H1 (cell line): ENCODE measurements around the gene DNAJB6. TPM values are rescaled to one million over a fixed set of nuclear protein-coding genes. Genes with fewer than 3 reads are reported as not detected.

Source experiments
- CTCF ChIA-PET: fragments of 300-600 bp; sonication (Branson Sonifier 250); formaldehyde crosslinking; loops from one replicate; lab custom pipeline; 2021; ENCODE audit not compliant: partially characterized antibody; lab: Charles Lee
- POLR2A ChIA-PET: fragments of 300-600 bp; sonication (Branson Sonifier 250); formaldehyde crosslinking; loops from one replicate; lab custom pipeline; 2021; ENCODE audit warnings: inconsistent platforms; ENCODE audit not compliant: partially characterized antibody; lab: Charles Lee
- DNase-seq, 2 experiments: peaks; one replicate each; pipeline versions ENCODE4 v3.0.0 to v3.0.0-alpha.2; 2010 to 2022; ENCODE audit warnings: low spot score in 2 of 2, low read depth in 1 of 2, mixed read lengths in 1 of 2
- FAIRE-seq: peaks from 2 replicates; lab custom pipeline; 2011; peaks lifted over from hg19 to GRCh38; lab: Jason Lieb, UNC
- H2AFZ ChIP-seq: 2 replicates; pipeline ENCODE4 v1.8.1; 2012; ENCODE audit warnings: low read length, inconsistent platforms
- H2AK5ac ChIP-seq: 2 replicates; pipeline ENCODE4 v1.6.1; 2013; ENCODE audit warnings: low read depth, low read length
- H2BK120ac ChIP-seq: replicated peaks from 2 replicates; pipeline ENCODE3; 2013; ENCODE audit warnings: low read depth, low read length, inconsistent platforms
- H2BK12ac ChIP-seq: 2 replicates; pipeline ENCODE4 v1.6.1; 2013; ENCODE audit warnings: low read depth, low read length
- H2BK15ac ChIP-seq: 2 replicates; pipeline ENCODE4 v1.6.1; 2013; ENCODE audit warnings: low read length
- H2BK20ac ChIP-seq: 2 replicates; pipeline ENCODE4 v1.6.1; 2013; ENCODE audit warnings: low read length
- H2BK5ac ChIP-seq: 2 replicates; pipeline ENCODE4 v1.6.1; 2013; ENCODE audit warnings: low read depth, low read length
- H3K14ac ChIP-seq: 2 replicates; pipeline ENCODE4 v1.6.1; 2013; ENCODE audit warnings: inconsistent platforms; ENCODE audit not compliant: insufficient read length
- H3K18ac ChIP-seq: 2 replicates; pipeline ENCODE4 v1.6.1; 2013; ENCODE audit warnings: low read length; ENCODE audit errors: extremely low read depth
- H3K23ac ChIP-seq: 2 replicates; pipeline ENCODE4 v1.6.1; 2013; ENCODE audit warnings: inconsistent platforms; ENCODE audit not compliant: insufficient read length
- H3K23me2 ChIP-seq: 2 replicates; pipeline ENCODE4 v1.6.1; 2013; ENCODE audit warnings: low read depth, low read length
- H3K27ac ChIP-seq: 2 replicates; pipeline ENCODE4 v1.6.1; 2011; ENCODE audit warnings: low read depth, low read length, inconsistent platforms
- H3K27me3 ChIP-seq, 4 experiments: replicated peaks in 1 of 4; 1 replicate in 1 of 4; 2 replicates in 3 of 4; pipeline versions ENCODE4 v1.6.1 to v1.8.1; 2011 to 2013; ENCODE audit warnings: low read length in 3 of 4, mild to moderate bottlenecking in 3 of 4, inconsistent platforms in 2 of 4, mixed read lengths in 2 of 4, moderate library complexity in 1 of 4; ENCODE audit not compliant: control insufficient read depth in 3 of 4, insufficient read depth in 3 of 4; ENCODE audit errors: extremely low read depth in 1 of 4
- H3K36me3 ChIP-seq, 4 experiments: 2 replicates each; pipeline versions ENCODE4 v1.6.1 to v1.8.1; 2011 to 2013; ENCODE audit warnings: mild to moderate bottlenecking in 4 of 4, low read length in 3 of 4, moderate library complexity in 2 of 4, control low read depth in 1 of 4, inconsistent platforms in 1 of 4; ENCODE audit not compliant: insufficient read depth in 4 of 4, control insufficient read depth in 2 of 4
- H3K4ac ChIP-seq: replicated peaks from 2 replicates; pipeline ENCODE3; 2013; ENCODE audit warnings: low read length, low read depth, mixed read lengths, inconsistent platforms; ENCODE audit not compliant: insufficient read length
- H3K4me1 ChIP-seq, 4 experiments: replicated peaks in 1 of 4; 1 replicate in 1 of 4; 2 replicates in 3 of 4; pipeline versions ENCODE4 v1.6.1 to v1.8.1; 2011 to 2013; ENCODE audit warnings: low read length in 3 of 4, inconsistent platforms in 2 of 4, mixed read lengths in 1 of 4; ENCODE audit not compliant: insufficient read depth in 4 of 4, control insufficient read depth in 3 of 4
- H3K4me2 ChIP-seq, 2 experiments: 2 replicates each; pipeline versions ENCODE4 v1.6.1 to v1.8.1; 2011 to 2013; ENCODE audit warnings: low read depth in 2 of 2, low read length in 2 of 2, control low read depth in 1 of 2, inconsistent platforms in 1 of 2, mild to moderate bottlenecking in 1 of 2; ENCODE audit not compliant: insufficient read depth in 1 of 2
- H3K4me3 ChIP-seq, 4 experiments: fragments of 200-600, 300-600 bp in 1 of 4; sonication (generic), shearing (Covaris generic), sonication (Bioruptor Twin) in 1 of 4; 2 replicates each; pipeline versions ENCODE4 v1.5.1 to v1.8.1; 2011 to 2016; ENCODE audit warnings: low read length in 4 of 4, low read depth in 3 of 4, control low read depth in 2 of 4, inconsistent platforms in 2 of 4, mild to moderate bottlenecking in 2 of 4, mixed read lengths in 1 of 4, moderate library complexity in 1 of 4; ENCODE audit not compliant: insufficient read depth in 2 of 4; ENCODE audit errors: extremely low read depth in 1 of 4
- H3K56ac ChIP-seq: replicated peaks from 2 replicates; pipeline ENCODE3; 2013; ENCODE audit warnings: low read depth, mild to moderate bottlenecking, mixed read lengths, low read length, inconsistent platforms; ENCODE audit not compliant: insufficient read length
- H3K79me1 ChIP-seq: 2 replicates; pipeline ENCODE4 v1.6.1; 2013; ENCODE audit warnings: low read depth, low read length, control low read depth
- H3K79me2 ChIP-seq, 2 experiments: 2 replicates each; pipeline versions ENCODE4 v1.6.1 to v1.8.1; 2012 to 2013; ENCODE audit warnings: low read length in 2 of 2, mild to moderate bottlenecking in 2 of 2, inconsistent platforms in 1 of 2; ENCODE audit not compliant: insufficient read depth in 2 of 2, control insufficient read depth in 1 of 2
- H3K9ac ChIP-seq, 4 experiments: replicated peaks in 1 of 4; 1 replicate in 1 of 4; 2 replicates in 3 of 4; pipeline versions ENCODE4 v1.6.1 to v1.8.1; 2011 to 2013; ENCODE audit warnings: low read depth in 3 of 4, low read length in 3 of 4, control low read depth in 2 of 4, mild to moderate bottlenecking in 2 of 4, moderate library complexity in 2 of 4, inconsistent platforms in 1 of 4; ENCODE audit errors: extremely low read depth in 1 of 4
- H3K9me3 ChIP-seq, 2 experiments: 2 replicates each; pipeline versions ENCODE4 v1.6.1 to v1.8.1; 2012 to 2013; ENCODE audit warnings: mild to moderate bottlenecking in 2 of 2, moderate library complexity in 2 of 2, control low read depth in 1 of 2, inconsistent platforms in 1 of 2, low read depth in 1 of 2, low read length in 1 of 2, mixed read lengths in 1 of 2; ENCODE audit not compliant: insufficient read depth in 2 of 2
- H4K20me1 ChIP-seq, 2 experiments: replicated peaks in 1 of 2; 2 replicates each; pipeline versions ENCODE3 to v1.8.1; 2011 to 2013; ENCODE audit warnings: inconsistent platforms in 2 of 2, low read length in 2 of 2, mild to moderate bottlenecking in 1 of 2; ENCODE audit not compliant: insufficient read depth in 2 of 2, control insufficient read depth in 1 of 2
- H4K5ac ChIP-seq: 2 replicates; pipeline ENCODE4 v1.6.1; 2013; ENCODE audit warnings: low read length, low read depth, mixed read lengths, inconsistent platforms; ENCODE audit not compliant: insufficient read length
- H4K8ac ChIP-seq: 2 replicates; pipeline ENCODE4 v1.8.0; 2013; ENCODE audit warnings: mild to moderate bottlenecking, moderate library complexity, low read length, inconsistent platforms; ENCODE audit not compliant: insufficient read depth; ENCODE audit errors: extremely low read depth
- H4K91ac ChIP-seq: replicated peaks from 2 replicates; pipeline ENCODE3; 2013; ENCODE audit warnings: low read length, mixed read lengths, inconsistent platforms; ENCODE audit not compliant: insufficient read length
- ATF3 ChIP-seq: IDR thresholded peaks from 2 replicates; pipeline ENCODE4 v1.6.1; 2011; ENCODE audit warnings: low read depth, mild to moderate bottlenecking, low read length; ENCODE audit not compliant: insufficient read depth
- JUN ChIP-seq: IDR thresholded peaks from 2 replicates; pipeline ENCODE4 v1.6.1; 2011; ENCODE audit warnings: low read depth, mild to moderate bottlenecking, improper control_type of control experiment, low read length
- POLR2AphosphoS5 ChIP-seq: IDR thresholded peaks from 2 replicates; pipeline ENCODE4 v1.6.1; 2011; ENCODE audit warnings: low read depth, low read length
- SP2 ChIP-seq: IDR thresholded peaks from 2 replicates; pipeline ENCODE4 v1.6.1; 2012; ENCODE audit warnings: mild to moderate bottlenecking, low read length, inconsistent platforms
- WGBS, 2 experiments: shearing (Covaris generic) in 1 of 2; methylation state at CpG; one replicate each; pipeline versions ENCODE4 v1.1.6 to v1.1.7; 2013 to 2015; ENCODE audit warnings: low lambda C conversion rate in 2 of 2, mixed read lengths in 2 of 2, inconsistent platforms in 1 of 2, low coverage in 1 of 2, missing lambda C conversion rate in 1 of 2; ENCODE audit not compliant: insufficient replicate concordance in 2 of 2, insufficient coverage in 1 of 2, insufficient read length in 1 of 2; ENCODE audit errors: extremely low coverage in 1 of 2, missing lambda C conversion rate in 1 of 2; 5-methylcytosine and 5-hydroxymethylcytosine counted together
- polyA plus RNA-seq, 7 experiments: library from polyadenylated mRNA; depleted of rRNA in 3 of 7; stranded (reverse) in 5 of 7; unstranded in 2 of 7; fragments of >200 nt in 5 of 7; fragments of 200-250 nt in 2 of 7; gene quantifications; 1 replicate in 5 of 7; 2 replicates in 1 of 7; 4 replicates in 1 of 7; pipeline versions ENCODE4 v1.2.1 to v1.2.3, GENCODE V29; 2011 to 2013; ENCODE audit warnings: missing spikeins in 2 of 7, mixed read lengths in 2 of 7
- total RNA-seq: library from RNA; stranded (reverse); fragmentation: NEBNext Ultra II Directional; extraction: Animal tissue kit (Norgen Biotek cat#: 25700); gene quantifications from 2 replicates; pipeline ENCODE4 v1.2.1, GENCODE V29; 2021

The DNAJB6 gene
- total and polyA plus RNA-seq, 2 of the 8 experiments (the other 6 are each of a cell fraction or from before 2014, with no cell fraction given), result 166 to 295 TPM

- peaks cover 37 to 44% of the 10 kb centered on the region in 2 experiments for H4K20me1 ChIP-seq
- POLR2A ChIA-PET, result interaction anchor here (1.1 to 1.3 kb wide), 3 partner anchors 15 to 27 kb away, joined by 3 to 6 read pairs (median 4); no protein-coding TSS in a partner anchor
- H4K5ac ChIP-seq, result no peak overlapping the region
- no peak overlapping the region for H3K27ac ChIP-seq
- no peak overlapping the region for H2AK5ac ChIP-seq
- peaks cover 32 to 89% (median 60%) of the 10 kb centered on the region in 4 experiments for H3K36me3 ChIP-seq
- no peak overlapping the region for H4K8ac ChIP-seq
- H3K18ac ChIP-seq, result no peak overlapping the region
- no peaks in the 10 kb centered on the region; a peak in 3 of 7 replicates for H3K4me1 ChIP-seq
- no peak for FAIRE-seq
- H2BK12ac ChIP-seq, result no peak overlapping the region
- no peak overlapping the region for H3K4ac ChIP-seq
- no peak overlapping the region for H2BK120ac ChIP-seq
- no peak overlapping the region for H2AFZ ChIP-seq
- no peak overlapping the region for H3K14ac ChIP-seq
- H2BK5ac ChIP-seq, result no peak overlapping the region
- 87% methylated on average over 9 of the region's 9 CpGs; no CpG with 5 or more reads in 1 of the 2 experiments for WGBS, 2 experiments
- H2BK20ac ChIP-seq, result no peak overlapping the region
- H3K23ac ChIP-seq, result no peak overlapping the region
- H3K56ac ChIP-seq, result no peak overlapping the region
- no peak overlapping the region for H3K4me3 ChIP-seq
- H2BK15ac ChIP-seq, result no peak overlapping the region
- no peaks in the 10 kb centered on the region for H3K9me3 ChIP-seq
- no peaks in the 10 kb centered on the region for H3K23me2 ChIP-seq
- no peak overlapping the region for H3K4me2 ChIP-seq
- no peak for TF ChIP-seq ATF3
- TF ChIP-seq JUN, result no peak
- TF ChIP-seq POLR2AphosphoS5, result peak; percentile 32; the same call in 1 of the 2 replicates
- no peak for TF ChIP-seq SP2
- H3K79me2 ChIP-seq, result peaks cover 45 to 100% of the 10 kb centered on the region in 2 experiments
- H3K79me1 ChIP-seq, result peaks cover 12% of the 10 kb centered on the region
- no peaks in the 10 kb centered on the region for H3K27me3 ChIP-seq
- CTCF ChIA-PET, result interaction anchor here (3.8 kb wide), 1 partner anchor 11 kb away, joined by 15 read pairs; no protein-coding TSS in a partner anchor
- no peak overlapping the region for H4K91ac ChIP-seq
- H3K9ac ChIP-seq, result no peak overlapping the region
- no peak for DNase-seq
Observed at GRCh38 chr7:157371296-157371695, 34.5 kb downstream of the DNAJB6 start.
